Aorta (tissue), 5 donors: ENCODE results near the gene GLRA2. TPM values are rescaled to one million over a fixed set of nuclear protein-coding genes. Genes with fewer than 3 reads are reported as not detected.

Source experiments
- ATAC-seq: fragments of 200-7000 bp; cut with Tn5 transposase; one replicate; pipeline ENCODE4 v1.9.1; 2022; ENCODE audit warnings: moderate library complexity; ENCODE audit not compliant: low FRiP score
- DNase-seq, 2 donors: peaks; one replicate each; pipeline ENCODE4 v3.0.0-alpha.2; 2020
- H3K27ac ChIP-seq, 2 donors: one replicate each; pipeline ENCODE4 v1.5.1; 2013; ENCODE audit warnings: low read length in 2 of 2, mild to moderate bottlenecking in 2 of 2, moderate library complexity in 2 of 2, control low read depth in 1 of 2, inconsistent platforms in 1 of 2, low read depth in 1 of 2
- H3K27me3 ChIP-seq, 2 donors: one replicate each; pipeline ENCODE4 v1.6.1; 2013; ENCODE audit warnings: control low read depth in 1 of 2, low read length in 1 of 2, mild to moderate bottlenecking in 1 of 2, moderate library complexity in 1 of 2; ENCODE audit not compliant: insufficient read depth in 2 of 2, control insufficient read depth in 1 of 2
- H3K36me3 ChIP-seq, 2 donors: one replicate each; pipeline ENCODE4 v1.6.1; 2013; ENCODE audit warnings: control low read depth in 1 of 2, low read length in 1 of 2, mild to moderate bottlenecking in 1 of 2; ENCODE audit not compliant: insufficient read depth in 2 of 2, control insufficient read depth in 1 of 2
- H3K4me1 ChIP-seq, 2 donors: one replicate each; pipeline ENCODE4 v1.6.1; 2013; ENCODE audit warnings: low read length in 2 of 2, control low read depth in 1 of 2, mild to moderate bottlenecking in 1 of 2, moderate library complexity in 1 of 2; ENCODE audit not compliant: insufficient read depth in 2 of 2, control insufficient read depth in 1 of 2
- H3K4me3 ChIP-seq, 2 donors: one replicate each; pipeline ENCODE4 v1.5.1; 2013; ENCODE audit warnings: low read length in 2 of 2, control low read depth in 1 of 2, mild to moderate bottlenecking in 1 of 2
- H3K9me3 ChIP-seq: one replicate; pipeline ENCODE4 v1.6.1; 2013; ENCODE audit warnings: mild to moderate bottlenecking, low read length; ENCODE audit not compliant: control insufficient read depth
- WGBS, 2 donors: extraction: QIAGEN DNeasy Blood & Tissue Kit; methylation state at CpG; one replicate each; pipeline ENCODE4 v1.1.7; 2013; 5-methylcytosine and 5-hydroxymethylcytosine counted together
- intact Hi-C, 2 donors: fragments of 100-400 bp; cut with DNase I; formaldehyde crosslinking; loops; one replicate each; pipeline versions ENCODE4 v1.14.2 to v1.15.0; 2022
- polyA plus RNA-seq, 2 donors: library from polyadenylated mRNA; stranded (reverse); fragments of 200-250 nt; gene quantifications; one replicate each; pipeline ENCODE4 v1.2.3, GENCODE V29; 2013
- total RNA-seq, 2 donors: library from RNA; stranded (reverse); fragmentation: NEBNext Ultra II Directional; extraction: Animal tissue kit (Norgen Biotek cat#: 25700); gene quantifications; one replicate each; pipeline ENCODE4 v1.2.1, GENCODE V29; 2021
- donor health status: healthy with polysubstance abuse.
- donor health status: Bipolar disorder and iron deficiency.
- donor health status: DM: no; HTN: no; CAD: no.
- donor health status: DM: no; HTN: no; CAD: no.
- donor health status: DM: yes; HTN: yes; CAD: no.

GLRA2 gene
- total and polyA plus RNA-seq, 4 donors: not detected

- H3K27ac ChIP-seq: no peak overlapping the region
- WGBS, 2 donors: 38 to 51% methylated on average over 4 of the region's 4 CpGs
- no peak for ATAC-seq
Observed at GRCh38 chrX:14616301-14616700, 87.0 kb downstream of the GLRA2 start.

GRCh38 chrX:14616836-14617235 lies 87.5 kb downstream of the GLRA2 start:
- no peak for ATAC-seq
- intact Hi-C loops: no loop called here
- H3K27me3 ChIP-seq: no peaks in the 10 kb centered on the region
- DNase-seq: no peak
- WGBS, 2 donors: 28 to 40% methylated on average over 4 of the region's 4 CpGs
- H3K36me3 ChIP-seq: no peaks in the 10 kb centered on the region
- H3K4me3 ChIP-seq: no peak overlapping the region
- no peaks in the 10 kb centered on the region for H3K9me3 ChIP-seq
- no peak overlapping the region for H3K27ac ChIP-seq
- H3K4me1 ChIP-seq: no peaks in the 10 kb centered on the region

More at GRCh38 chrX:14616301-14616700, 87.0 kb downstream of the GLRA2 start:
- no peak for DNase-seq
- no peak overlapping the region for H3K4me3 ChIP-seq
- no peaks in the 10 kb centered on the region for H3K27me3 ChIP-seq
- H3K36me3 ChIP-seq: no peaks in the 10 kb centered on the region
- intact Hi-C loops: no loop called here
- H3K9me3 ChIP-seq: no peaks in the 10 kb centered on the region
- no peaks in the 10 kb centered on the region for H3K4me1 ChIP-seq

- H3K36me3 ChIP-seq: no peaks in the 10 kb centered on the region
- WGBS, 2 donors: 15 to 37% methylated on average over 5 of the region's 5 CpGs
- ATAC-seq: no peak
- H3K4me3 ChIP-seq: no peak overlapping the region
- no peaks in the 10 kb centered on the region for H3K4me1 ChIP-seq
- no peak for DNase-seq
- H3K27ac ChIP-seq: no peak overlapping the region
- H3K9me3 ChIP-seq: no peaks in the 10 kb centered on the region
- no peaks in the 10 kb centered on the region for H3K27me3 ChIP-seq
- intact Hi-C loops: no loop called here
Observed at GRCh38 chrX:14618177-14618965, 89.0 kb downstream of the GLRA2 start.

GRCh38 chrX:14630733-14631132 lies 101.4 kb downstream of the GLRA2 start:
- intact Hi-C loops: no loop called here
- no peaks in the 10 kb centered on the region for H3K36me3 ChIP-seq
- H3K4me3 ChIP-seq: no peak overlapping the region
- no peaks in the 10 kb centered on the region for H3K27me3 ChIP-seq
- no peak overlapping the region for H3K27ac ChIP-seq
- H3K9me3 ChIP-seq: no peaks in the 10 kb centered on the region
- DNase-seq: no peak
- H3K4me1 ChIP-seq: no peaks in the 10 kb centered on the region
- WGBS, 2 donors: 38 to 40% methylated on average over 3 of the region's 3 CpGs
- no peak for ATAC-seq

GRCh38 chrX:14641681-14642655 lies 112.6 kb downstream of the GLRA2 start:
- no peaks in the 10 kb centered on the region for H3K9me3 ChIP-seq
- no peak overlapping the region for H3K4me3 ChIP-seq
- no peaks in the 10 kb centered on the region for H3K27me3 ChIP-seq
- H3K27ac ChIP-seq: no peak overlapping the region
- no peak for DNase-seq
- H3K4me1 ChIP-seq: no peaks in the 10 kb centered on the region
- no peak for ATAC-seq
- intact Hi-C loops: no loop called here
- no peaks in the 10 kb centered on the region for H3K36me3 ChIP-seq
- WGBS, 2 donors: 71 to 88% methylated on average over 4 of the region's 4 CpGs

- DNase-seq: no peak
- Histone ChIP-seq H3K9me3 (no peaks in the 10 kb centered on the region), H3K4me3 (no peak overlapping the region), H3K27me3 (no peaks in the 10 kb centered on the region), H3K27ac (no peak overlapping the region), H3K36me3 (no peaks in the 10 kb centered on the region), H3K4me1 (no peaks in the 10 kb centered on the region)
- no peak for ATAC-seq
- 56 to 81% methylated on average over 2 of the region's 2 CpGs for WGBS, 2 donors
- intact Hi-C loops: no loop called here
Observed at GRCh38 chrX:14660970-14661369, 131.6 kb downstream of the GLRA2 start.

- no peaks in the 10 kb centered on the region for H3K4me1 ChIP-seq
- no peak for ATAC-seq
- H3K9me3 ChIP-seq: peaks cover 1% of the 10 kb centered on the region
- H3K27me3 ChIP-seq: no peaks in the 10 kb centered on the region
- intact Hi-C loops: no loop called here
- WGBS, 2 donors: 53 to 58% methylated on average over 1 of the region's 1 CpG
- H3K27ac ChIP-seq: no peak overlapping the region
- H3K4me3 ChIP-seq: no peak overlapping the region
- DNase-seq: no peak
- no peaks in the 10 kb centered on the region for H3K36me3 ChIP-seq
Observed at GRCh38 chrX:14670819-14671218, 141.5 kb downstream of the GLRA2 start.

GRCh38 chrX:14672611-14673172 lies 143.4 kb downstream of the GLRA2 start:
- intact Hi-C loops: no loop called here
- peaks cover 1% of the 10 kb centered on the region for H3K9me3 ChIP-seq
- no peaks in the 10 kb centered on the region for H3K36me3 ChIP-seq
- H3K4me1 ChIP-seq: no peaks in the 10 kb centered on the region
- ATAC-seq (no peak), DNase-seq (no peak)
- WGBS, 2 donors: 78 to 90% methylated on average over 5 of the region's 5 CpGs
- H3K27me3 ChIP-seq: no peaks in the 10 kb centered on the region
- no peak overlapping the region for H3K4me3 ChIP-seq
- H3K27ac ChIP-seq: no peak overlapping the region
